GM19099 (cell line): ENCODE measurements around the gene SP100.

ENCODE experiments used
- POLR2A ChIP-seq: IDR thresholded peaks from 3 replicates; pipeline ENCODE4 v1.6.1; 2011; ENCODE audit warnings: low read depth; ENCODE audit not compliant: insufficient read length; ENCODE audit errors: extremely low read depth

The SP100 gene

GRCh38 chr2:230498506-230499107 is 82.6 kb downstream of the SP100 start:
- TF ChIP-seq POLR2A: no peak

GRCh38 chr2:230502593-230502992 is 86.6 kb downstream of the SP100 start:
- TF ChIP-seq POLR2A: no peak

- no peak for TF ChIP-seq POLR2A
These were observed 87.8 kb downstream of the SP100 start for GRCh38 chr2:230503798-230504197.

GRCh38 chr2:230505162-230505561 is 89.2 kb downstream of the SP100 start:
- no peak for TF ChIP-seq POLR2A

- TF ChIP-seq POLR2A: no peak
These were observed 97.2 kb downstream of the SP100 start for GRCh38 chr2:230512955-230513748.

GRCh38 chr2:230520061-230520874 is 104.3 kb downstream of the SP100 start:
- no peak for TF ChIP-seq POLR2A

- no peak for TF ChIP-seq POLR2A
These were observed 104.8 kb downstream of the SP100 start for GRCh38 chr2:230520875-230521155.

- TF ChIP-seq POLR2A: no peak
These were observed 105.4 kb downstream of the SP100 start for GRCh38 chr2:230521386-230521785.

- TF ChIP-seq POLR2A: no peak
These were observed 109.7 kb downstream of the SP100 start for GRCh38 chr2:230525682-230526081.

- TF ChIP-seq POLR2A: no peak
These were observed 121.6 kb downstream of the SP100 start for GRCh38 chr2:230537531-230537976.

- no peak for TF ChIP-seq POLR2A
These were observed 124.3 kb downstream of the SP100 start for GRCh38 chr2:230540332-230540731.

GRCh38 chr2:230541934-230542380 is 126.0 kb downstream of the SP100 start:
- no peak for TF ChIP-seq POLR2A

GRCh38 chr2:230542751-230543150 is 126.8 kb downstream of the SP100 start:
- TF ChIP-seq POLR2A: no peak

- TF ChIP-seq POLR2A: no peak
These were observed 136.2 kb downstream of the SP100 start for GRCh38 chr2:230552181-230552580.

GRCh38 chr2:230557065-230557464 is 141.1 kb downstream of the SP100 start:
- TF ChIP-seq POLR2A: no peak
